ENCODE results near the gene SYT5.

SYT5 gene

DNA sequence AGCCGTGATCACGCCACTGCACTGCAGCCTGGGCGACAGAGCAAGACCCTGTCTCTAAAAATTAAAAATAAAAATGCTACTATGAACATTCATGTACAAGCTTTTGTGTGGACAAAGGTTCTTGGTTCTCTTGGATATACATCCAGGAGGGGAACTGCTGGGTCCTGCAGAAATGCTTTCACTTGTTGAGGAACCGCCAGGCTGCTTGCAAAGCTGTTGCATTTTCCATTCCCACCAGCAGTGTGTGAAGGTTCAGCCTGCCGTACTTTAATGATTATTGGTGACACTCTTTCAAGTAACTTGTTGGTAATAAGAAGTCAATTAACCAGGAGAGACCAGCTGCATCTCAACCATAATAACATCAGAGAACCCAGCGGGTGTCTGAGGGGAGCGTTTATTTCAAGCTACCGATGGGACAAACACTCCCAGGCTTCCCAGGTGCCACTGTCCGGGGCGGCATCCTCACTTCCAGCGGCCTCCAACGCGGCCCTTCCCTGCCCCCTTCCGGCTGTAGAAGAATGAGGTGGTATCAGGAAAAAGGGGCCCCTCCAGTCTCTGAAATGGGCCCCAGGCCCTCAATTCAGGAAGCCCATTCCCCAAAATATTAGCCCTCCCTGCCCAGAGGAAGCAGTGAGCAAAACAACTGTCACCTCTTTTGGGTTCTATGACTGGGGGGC, 47.5 kb downstream of the SYT5 start:
- H3K4me3 ChIP-seq (IDR thresholded peaks at IDR 0.05; ENCODE audit: insufficient read depth, low read depth, low read length), result no peak overlapping the region
- no peaks in the 10 kb centered on the region for H3K36me3 ChIP-seq (ENCODE audit: insufficient read depth)
- no peaks in the 10 kb centered on the region for H4K20me1 ChIP-seq (ENCODE audit: insufficient read depth)
- H2AFZ ChIP-seq (ENCODE audit: low read depth), result no peak overlapping the region
- H3K4me1 ChIP-seq (ENCODE audit: low read depth, poor library complexity, severe bottlenecking), result no peaks in the 10 kb centered on the region
- TF ChIP-seq CTCF (conservative IDR thresholded peaks at IDR 0.05; ENCODE audit: low read depth, low read length), result no peak
- no peaks in the 10 kb centered on the region for H3K79me2 ChIP-seq (ENCODE audit: insufficient read depth, low read depth)
- H3K27me3 ChIP-seq (ENCODE audit: insufficient read depth, low read depth), result peaks cover 90% of the 10 kb centered on the region
- H3K9ac ChIP-seq, result no peak overlapping the region
- H3K4me2 ChIP-seq, result no peak overlapping the region
- no peak overlapping the region for H3K27ac ChIP-seq

DNA sequence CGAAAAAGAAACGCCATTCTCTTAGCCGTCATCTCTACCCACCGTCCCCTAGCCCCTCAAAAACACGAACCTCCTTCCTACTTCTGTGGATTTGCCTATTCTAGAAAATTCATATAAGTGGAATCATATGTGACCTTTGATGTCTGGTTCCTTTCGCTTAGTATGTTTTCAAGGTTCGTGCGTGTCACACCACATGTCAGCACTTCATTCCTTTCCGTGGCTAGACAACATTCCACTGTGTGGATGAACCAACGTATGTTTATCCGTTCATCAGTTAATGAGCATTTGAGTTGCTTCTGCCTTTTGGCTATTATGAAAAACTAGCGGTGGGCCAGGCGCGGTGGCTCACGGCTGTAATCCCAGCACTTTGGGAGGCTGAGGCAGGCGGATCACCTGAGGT, 48.7 kb downstream of the SYT5 start:
- peaks cover 93% of the 10 kb centered on the region for H3K27me3 ChIP-seq (ENCODE audit: insufficient read depth, low read depth)
- no peak for TF ChIP-seq CTCF (conservative IDR thresholded peaks at IDR 0.05; ENCODE audit: low read depth, low read length)
- H3K36me3 ChIP-seq (ENCODE audit: insufficient read depth), result no peaks in the 10 kb centered on the region
- no peaks in the 10 kb centered on the region for H3K79me2 ChIP-seq (ENCODE audit: insufficient read depth, low read depth)
- H3K27ac ChIP-seq, result no peak overlapping the region
- no peaks in the 10 kb centered on the region for H4K20me1 ChIP-seq (ENCODE audit: insufficient read depth)
- H2AFZ ChIP-seq (ENCODE audit: low read depth), result no peak overlapping the region
- no peak overlapping the region for H3K4me3 ChIP-seq (IDR thresholded peaks at IDR 0.05; ENCODE audit: insufficient read depth, low read depth, low read length)
- H3K9ac ChIP-seq, result no peak overlapping the region
- H3K4me2 ChIP-seq, result no peak overlapping the region
- H3K4me1 ChIP-seq (ENCODE audit: low read depth, poor library complexity, severe bottlenecking), result no peaks in the 10 kb centered on the region

Data from KMS-11 (cell line).